ENCODE results near the gene ARID5A. TPM values are rescaled to one million over a fixed set of nuclear protein-coding genes. Genes with fewer than 3 reads are reported as not detected.

The ARID5A gene
- total and polyA plus RNA-seq, 2 of the 13 experiments (the other 11 are each of a cell fraction or from before 2014, with no cell fraction given): 6.0 to 9.5 TPM

DNA sequence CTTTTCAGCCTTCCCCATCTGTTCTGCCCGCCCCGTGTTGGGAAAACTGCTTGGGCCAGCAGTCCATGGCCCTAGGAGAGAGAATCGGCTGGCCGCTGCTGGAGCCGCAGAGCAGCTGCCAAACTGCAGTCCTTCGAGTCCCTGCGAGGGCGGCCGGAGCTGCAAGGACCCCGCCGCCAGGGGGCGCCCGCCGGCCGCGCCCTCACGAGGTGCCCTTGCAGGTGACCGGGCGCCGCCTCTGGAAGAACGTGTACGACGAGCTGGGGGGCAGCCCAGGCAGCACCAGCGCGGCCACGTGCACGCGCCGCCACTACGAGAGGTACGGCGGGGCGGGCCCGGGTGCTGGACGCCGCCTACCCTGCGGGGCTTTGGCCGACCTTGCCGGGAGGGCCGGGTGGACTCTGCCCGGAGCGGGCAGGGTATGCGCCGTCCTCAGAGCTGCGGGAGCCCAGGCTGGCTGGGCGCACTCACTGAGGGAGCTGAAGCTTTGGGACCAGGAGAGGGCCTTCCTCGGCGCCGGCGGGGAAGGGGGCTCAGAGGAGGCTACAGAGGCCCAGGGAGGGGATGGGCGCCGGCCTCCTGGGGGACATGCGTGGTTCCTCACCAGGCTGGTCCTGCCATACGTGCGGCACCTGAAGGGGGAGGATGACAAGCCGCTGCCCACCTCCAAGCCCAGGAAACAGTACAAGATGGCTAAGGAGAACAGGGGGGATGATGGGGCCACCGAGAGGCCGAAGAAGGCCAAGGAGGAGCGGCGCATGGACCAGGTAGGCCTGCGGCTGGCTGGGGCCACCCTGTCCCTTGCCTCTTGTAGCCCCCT, 13.6 kb downstream of the ARID5A start (continued):
- TF ChIP-seq SMYD3 (CRISPR knock-in tag; IDR thresholded peaks at IDR 0.05): peak; percentile 91
- peak; percentile 92; the same call in 1 of the 2 replicates for TF ChIP-seq ZNF713 (CRISPR knock-in tag; IDR thresholded peaks at IDR 0.05)
- TF ChIP-seq ZNF549 (CRISPR knock-in tag; IDR thresholded peaks at IDR 0.05): 0 out of 2 replicates have a peak, but pooled peaks have one; percentile 58
- TF ChIP-seq, protein P1, sequence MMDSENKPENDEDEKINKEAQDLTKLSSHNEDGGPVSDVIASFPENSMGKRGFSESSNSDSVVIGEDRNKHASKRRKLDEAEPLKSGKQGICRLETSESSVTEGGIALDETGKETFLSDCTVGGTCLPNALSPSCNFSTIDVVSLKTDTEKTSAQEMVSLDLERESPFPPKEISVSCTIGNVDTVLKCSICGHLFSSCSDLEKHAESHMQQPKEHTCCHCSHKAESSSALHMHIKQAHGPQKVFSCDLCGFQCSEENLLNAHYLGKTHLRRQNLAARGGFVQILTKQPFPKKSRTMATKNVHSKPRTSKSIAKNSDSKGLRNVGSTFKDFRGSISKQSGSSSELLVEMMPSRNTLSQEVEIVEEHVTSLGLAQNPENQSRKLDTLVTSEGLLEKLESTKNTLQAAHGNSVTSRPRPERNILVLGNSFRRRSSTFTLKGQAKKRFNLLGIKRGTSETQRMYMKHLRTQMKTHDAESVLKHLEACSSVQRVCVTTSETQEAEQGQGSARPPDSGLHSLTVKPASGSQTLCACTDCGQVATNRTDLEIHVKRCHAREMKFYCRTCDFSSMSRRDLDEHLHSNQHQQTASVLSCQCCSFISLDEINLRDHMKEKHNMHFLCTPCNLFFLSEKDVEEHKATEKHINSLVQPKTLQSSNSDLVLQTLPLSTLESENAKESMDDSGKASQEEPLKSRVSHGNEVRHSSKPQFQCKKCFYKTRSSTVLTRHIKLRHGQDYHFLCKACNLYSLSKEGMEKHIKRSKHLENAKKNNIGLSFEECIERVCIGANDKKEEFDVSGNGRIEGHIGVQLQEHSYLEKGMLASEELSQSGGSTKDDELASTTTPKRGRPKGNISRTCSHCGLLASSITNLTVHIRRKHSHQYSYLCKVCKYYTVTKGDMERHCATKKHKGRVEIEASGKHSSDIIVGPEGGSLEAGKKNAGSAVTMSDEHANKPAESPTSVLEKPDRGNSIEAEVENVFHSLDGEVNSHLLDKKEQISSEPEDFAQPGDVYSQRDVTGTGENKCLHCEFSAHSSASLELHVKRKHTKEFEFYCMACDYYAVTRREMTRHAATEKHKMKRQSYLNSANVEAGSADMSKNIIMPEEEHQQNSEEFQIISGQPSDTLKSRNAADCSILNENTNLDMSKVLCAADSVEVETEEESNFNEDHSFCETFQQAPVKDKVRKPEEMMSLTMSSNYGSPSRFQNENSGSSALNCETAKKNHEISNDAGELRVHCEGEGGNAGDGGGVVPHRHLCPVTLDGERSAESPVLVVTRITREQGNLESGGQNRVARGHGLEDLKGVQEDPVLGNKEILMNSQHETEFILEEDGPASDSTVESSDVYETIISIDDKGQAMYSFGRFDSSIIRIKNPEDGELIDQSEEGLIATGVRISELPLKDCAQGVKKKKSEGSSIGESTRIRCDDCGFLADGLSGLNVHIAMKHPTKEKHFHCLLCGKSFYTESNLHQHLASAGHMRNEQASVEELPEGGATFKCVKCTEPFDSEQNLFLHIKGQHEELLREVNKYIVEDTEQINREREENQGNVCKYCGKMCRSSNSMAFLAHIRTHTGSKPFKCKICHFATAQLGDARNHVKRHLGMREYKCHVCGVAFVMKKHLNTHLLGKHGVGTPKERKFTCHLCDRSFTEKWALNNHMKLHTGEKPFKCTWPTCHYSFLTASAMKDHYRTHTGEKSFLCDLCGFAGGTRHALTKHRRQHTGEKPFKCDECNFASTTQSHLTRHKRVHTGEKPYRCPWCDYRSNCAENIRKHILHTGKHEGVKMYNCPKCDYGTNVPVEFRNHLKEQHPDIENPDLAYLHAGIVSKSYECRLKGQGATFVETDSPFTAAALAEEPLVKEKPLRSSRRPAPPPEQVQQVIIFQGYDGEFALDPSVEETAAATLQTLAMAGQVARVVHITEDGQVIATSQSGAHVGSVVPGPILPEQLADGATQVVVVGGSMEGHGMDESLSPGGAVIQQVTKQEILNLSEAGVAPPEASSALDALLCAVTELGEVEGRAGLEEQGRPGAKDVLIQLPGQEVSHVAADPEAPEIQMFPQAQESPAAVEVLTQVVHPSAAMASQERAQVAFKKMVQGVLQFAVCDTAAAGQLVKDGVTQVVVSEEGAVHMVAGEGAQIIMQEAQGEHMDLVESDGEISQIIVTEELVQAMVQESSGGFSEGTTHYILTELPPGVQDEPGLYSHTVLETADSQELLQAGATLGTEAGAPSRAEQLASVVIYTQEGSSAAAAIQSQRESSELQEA (CRISPR knock-in tag; IDR thresholded peaks at IDR 0.05; ENCODE audit: not compliant biosample characterization): peak; percentile 81
- TF ChIP-seq ZNF367 (CRISPR knock-in tag; IDR thresholded peaks at IDR 0.05; ENCODE audit: borderline replicate concordance): 0 out of 2 replicates have a peak, but pooled peaks have one; percentile 78
- TF ChIP-seq, protein P2, sequence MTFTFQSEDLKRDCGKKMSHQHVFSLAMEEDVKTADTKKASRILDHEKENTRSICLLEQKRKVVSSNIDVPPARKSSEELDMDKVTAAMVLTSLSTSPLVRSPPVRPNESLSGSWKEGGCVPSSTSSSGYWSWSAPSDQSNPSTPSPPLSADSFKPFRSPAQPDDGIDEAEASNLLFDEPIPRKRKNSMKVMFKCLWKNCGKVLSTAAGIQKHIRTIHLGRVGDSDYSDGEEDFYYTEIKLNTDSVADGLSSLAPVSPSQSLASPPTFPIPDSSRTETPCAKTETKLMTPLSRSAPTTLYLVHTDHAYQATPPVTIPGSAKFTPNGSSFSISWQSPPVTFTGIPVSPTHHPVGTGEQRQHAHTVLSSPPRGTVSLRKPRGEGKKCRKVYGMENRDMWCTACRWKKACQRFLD (CRISPR knock-in tag; IDR thresholded peaks at IDR 0.05; ENCODE audit: borderline replicate concordance): peak; percentile 36; the same call in 1 of the 2 replicates
- no peak for TF ChIP-seq SCMH1 (CRISPR knock-in tag; IDR thresholded peaks at IDR 0.05; ENCODE audit: borderline replicate concordance)
- TF ChIP-seq, protein P3, sequence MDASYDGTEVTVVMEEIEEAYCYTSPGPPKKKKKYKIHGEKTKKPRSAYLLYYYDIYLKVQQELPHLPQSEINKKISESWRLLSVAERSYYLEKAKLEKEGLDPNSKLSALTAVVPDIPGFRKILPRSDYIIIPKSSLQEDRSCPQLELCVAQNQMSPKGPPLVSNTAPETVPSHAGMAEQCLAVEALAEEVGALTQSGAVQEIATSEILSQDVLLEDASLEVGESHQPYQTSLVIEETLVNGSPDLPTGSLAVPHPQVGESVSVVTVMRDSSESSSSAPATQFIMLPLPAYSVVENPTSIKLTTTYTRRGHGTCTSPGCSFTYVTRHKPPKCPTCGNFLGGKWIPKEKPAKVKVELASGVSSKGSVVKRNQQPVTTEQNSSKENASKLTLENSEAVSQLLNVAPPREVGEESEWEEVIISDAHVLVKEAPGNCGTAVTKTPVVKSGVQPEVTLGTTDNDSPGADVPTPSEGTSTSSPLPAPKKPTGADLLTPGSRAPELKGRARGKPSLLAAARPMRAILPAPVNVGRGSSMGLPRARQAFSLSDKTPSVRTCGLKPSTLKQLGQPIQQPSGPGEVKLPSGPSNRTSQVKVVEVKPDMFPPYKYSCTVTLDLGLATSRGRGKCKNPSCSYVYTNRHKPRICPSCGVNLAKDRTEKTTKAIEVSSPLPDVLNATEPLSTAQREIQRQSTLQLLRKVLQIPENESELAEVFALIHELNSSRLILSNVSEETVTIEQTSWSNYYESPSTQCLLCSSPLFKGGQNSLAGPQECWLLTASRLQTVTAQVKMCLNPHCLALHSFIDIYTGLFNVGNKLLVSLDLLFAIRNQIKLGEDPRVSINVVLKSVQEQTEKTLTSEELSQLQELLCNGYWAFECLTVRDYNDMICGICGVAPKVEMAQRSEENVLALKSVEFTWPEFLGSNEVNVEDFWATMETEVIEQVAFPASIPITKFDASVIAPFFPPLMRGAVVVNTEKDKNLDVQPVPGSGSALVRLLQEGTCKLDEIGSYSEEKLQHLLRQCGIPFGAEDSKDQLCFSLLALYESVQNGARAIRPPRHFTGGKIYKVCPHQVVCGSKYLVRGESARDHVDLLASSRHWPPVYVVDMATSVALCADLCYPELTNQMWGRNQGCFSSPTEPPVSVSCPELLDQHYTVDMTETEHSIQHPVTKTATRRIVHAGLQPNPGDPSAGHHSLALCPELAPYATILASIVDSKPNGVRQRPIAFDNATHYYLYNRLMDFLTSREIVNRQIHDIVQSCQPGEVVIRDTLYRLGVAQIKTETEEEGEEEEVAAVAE (CRISPR knock-in tag; IDR thresholded peaks at IDR 0.05; ENCODE audit: borderline replicate concordance): no peak
- peak; percentile 80; the same call in 1 of the 2 replicates for TF ChIP-seq IRF2 (CRISPR knock-in tag; IDR thresholded peaks at IDR 0.05)
- 0 out of 2 replicates have a peak, but pooled peaks have one; percentile 41 for TF ChIP-seq DPF2 (CRISPR knock-in tag; IDR thresholded peaks at IDR 0.05; ENCODE audit: borderline replicate concordance, low read depth)
- TF ChIP-seq, protein P4, sequence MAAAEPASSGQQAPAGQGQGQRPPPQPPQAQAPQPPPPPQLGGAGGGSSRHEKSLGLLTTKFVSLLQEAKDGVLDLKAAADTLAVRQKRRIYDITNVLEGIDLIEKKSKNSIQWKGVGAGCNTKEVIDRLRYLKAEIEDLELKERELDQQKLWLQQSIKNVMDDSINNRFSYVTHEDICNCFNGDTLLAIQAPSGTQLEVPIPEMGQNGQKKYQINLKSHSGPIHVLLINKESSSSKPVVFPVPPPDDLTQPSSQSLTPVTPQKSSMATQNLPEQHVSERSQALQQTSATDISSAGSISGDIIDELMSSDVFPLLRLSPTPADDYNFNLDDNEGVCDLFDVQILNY (CRISPR knock-in tag; conservative IDR thresholded peaks at IDR 0.05): no peak
- TF ChIP-seq SP140L (CRISPR knock-in tag; IDR thresholded peaks at IDR 0.05; ENCODE audit: borderline replicate concordance): peak; percentile 91; the same call in 1 of the 2 replicates
